Glutamatergic neuron (in vitro differentiated cells): Measurements from ENCODE around the gene HEXD. TPM values are rescaled to one million over a fixed set of nuclear protein-coding genes. Genes with fewer than 3 reads are reported as not detected.

ENCODE experiments used
- DNase-seq: peaks from one replicate; pipeline ENCODE4 v3.0.0; 2022
- H3K27ac Mint-ChIP-seq: one replicate; pipeline ENCODE4 v1.8.0; 2020; ENCODE audit warnings: mild to moderate bottlenecking, mixed read lengths, inconsistent platforms; ENCODE audit not compliant: unreplicated experiment
- H3K27me3 Mint-ChIP-seq: one replicate; pipeline ENCODE4 v1.8.0; 2020; ENCODE audit warnings: mild to moderate bottlenecking, moderate library complexity, mixed read lengths, inconsistent platforms; ENCODE audit not compliant: unreplicated experiment
- H3K36me3 Mint-ChIP-seq: one replicate; pipeline ENCODE4 v1.8.0; 2020; ENCODE audit warnings: mild to moderate bottlenecking, mixed read lengths, inconsistent platforms; ENCODE audit not compliant: unreplicated experiment
- H3K4me1 Mint-ChIP-seq: one replicate; pipeline ENCODE4 v1.8.0; 2020; ENCODE audit warnings: mild to moderate bottlenecking, low read depth, mixed read lengths, inconsistent platforms; ENCODE audit not compliant: unreplicated experiment
- H3K4me3 Mint-ChIP-seq: one replicate; pipeline ENCODE4 v1.8.0; 2020; ENCODE audit warnings: mild to moderate bottlenecking, mixed read lengths, inconsistent platforms; ENCODE audit not compliant: unreplicated experiment
- H3K9me3 Mint-ChIP-seq: one replicate; pipeline ENCODE4 v1.8.0; 2020; ENCODE audit warnings: mild to moderate bottlenecking, moderate library complexity, mixed read lengths, inconsistent platforms; ENCODE audit not compliant: unreplicated experiment
- CTCF ChIP-seq: fragments of 200-600 bp; sonication (generic); IDR thresholded peaks from one replicate; pipeline ENCODE4 v1.5.0; 2021; ENCODE audit not compliant: partially characterized antibody, unreplicated experiment
- total RNA-seq: library from RNA; stranded (reverse); fragmentation: NEBNext Ultra II Directional; extraction: Animal tissue kit (Norgen Biotek cat#: 25700); gene quantifications from one replicate; pipeline ENCODE4 v1.2.1, GENCODE V29; 2021; ENCODE audit not compliant: unreplicated experiment

Gene HEXD
- total RNA-seq, 1 donor from 2014 or later: 58.7 TPM

- Mint-ChIP-seq H3K9me3 (peaks cover 8% of the 10 kb centered on the region), H3K4me1 (peaks cover 8% of the 10 kb centered on the region), H3K27me3 (peaks cover 9% of the 10 kb centered on the region), H3K27ac (no peak overlapping the region), H3K4me3 (no peak overlapping the region), H3K36me3 (no peaks in the 10 kb centered on the region)
- no peak for TF ChIP-seq CTCF
- no peak for DNase-seq
Measured at GRCh38 chr17:82385559-82386254, 32.4 kb upstream of the HEXD start.

GRCh38 chr17:82386255-82386831, 31.8 kb upstream of the HEXD start:
- peaks cover 5% of the 10 kb centered on the region for H3K9me3 Mint-ChIP-seq
- TF ChIP-seq CTCF: no peak
- H3K4me1 Mint-ChIP-seq: peaks cover 5% of the 10 kb centered on the region
- H3K4me3 Mint-ChIP-seq: no peak overlapping the region
- DNase-seq: no peak
- H3K36me3 Mint-ChIP-seq: no peaks in the 10 kb centered on the region
- H3K27ac Mint-ChIP-seq: no peak overlapping the region
- peaks cover 5% of the 10 kb centered on the region for H3K27me3 Mint-ChIP-seq

- Mint-ChIP-seq H3K4me1 (peaks cover 5% of the 10 kb centered on the region), H3K9me3 (peaks cover 5% of the 10 kb centered on the region), H3K27me3 (peaks cover 5% of the 10 kb centered on the region), H3K27ac (peak overlapping the region; percentile 36), H3K36me3 (no peaks in the 10 kb centered on the region), H3K4me3 (no peak overlapping the region)
- no peak for DNase-seq
- no peak for TF ChIP-seq CTCF
Measured at GRCh38 chr17:82386881-82387704, 31.1 kb upstream of the HEXD start.

GRCh38 chr17:82387705-82388106, 30.4 kb upstream of the HEXD start:
- H3K4me3 Mint-ChIP-seq: no peak overlapping the region
- peaks cover 8% of the 10 kb centered on the region for H3K4me1 Mint-ChIP-seq
- H3K27me3 Mint-ChIP-seq: peaks cover 5% of the 10 kb centered on the region
- H3K9me3 Mint-ChIP-seq: peaks cover 7% of the 10 kb centered on the region
- TF ChIP-seq CTCF: no peak
- H3K36me3 Mint-ChIP-seq: no peaks in the 10 kb centered on the region
- H3K27ac Mint-ChIP-seq: peak overlapping the region; percentile 36
- no peak for DNase-seq
